Trophoblast cell (in vitro differentiated cells and primary cell): ENCODE data around the gene MAML2.

Experiments used
- DNase-seq, 2 donors: peaks; one replicate each; pipeline ENCODE4 v3.0.0-alpha.2; 2016
- H2AFZ ChIP-seq: 2 replicates; pipeline ENCODE4 v1.6.1; 2013; ENCODE audit warnings: low read length, moderate library complexity, mild to moderate bottlenecking; ENCODE audit not compliant: insufficient read depth, poor library complexity
- H2AK5ac ChIP-seq: 2 replicates; pipeline ENCODE4 v1.6.1; 2013; ENCODE audit warnings: mild to moderate bottlenecking, low read length
- H2BK120ac ChIP-seq: 2 replicates; pipeline ENCODE4 v1.6.1; 2013; ENCODE audit warnings: low read length, mild to moderate bottlenecking, moderate library complexity; ENCODE audit not compliant: insufficient read depth, poor library complexity
- H2BK12ac ChIP-seq: 2 replicates; pipeline ENCODE4 v1.6.1; 2013; ENCODE audit warnings: mild to moderate bottlenecking, low read length, moderate library complexity
- H2BK5ac ChIP-seq: 2 replicates; pipeline ENCODE4 v1.6.1; 2013; ENCODE audit warnings: low read length, low read depth, moderate library complexity, mild to moderate bottlenecking; ENCODE audit not compliant: poor library complexity
- H3K14ac ChIP-seq: 2 replicates; pipeline ENCODE4 v1.6.1; 2013; ENCODE audit warnings: mild to moderate bottlenecking, low read length
- H3K18ac ChIP-seq: 2 replicates; pipeline ENCODE4 v1.6.1; 2013; ENCODE audit warnings: mild to moderate bottlenecking, low read length
- H3K23ac ChIP-seq: 2 replicates; pipeline ENCODE4 v1.6.1; 2013; ENCODE audit warnings: low read length
- H3K27ac ChIP-seq: 2 replicates; pipeline ENCODE4 v1.5.1; 2013; ENCODE audit warnings: low read depth, mild to moderate bottlenecking, inconsistent platforms, low read length, moderate library complexity
- H3K27me3 ChIP-seq: 2 replicates; pipeline ENCODE4 v1.6.1; 2013; ENCODE audit warnings: inconsistent platforms, mild to moderate bottlenecking, low read length, moderate library complexity; ENCODE audit not compliant: insufficient read depth
- H3K36me3 ChIP-seq, 2 experiments: 1 replicate in 1 of 2; 2 replicates in 1 of 2; pipeline ENCODE4 v1.6.1; 2013; ENCODE audit warnings: low read length in 2 of 2, mild to moderate bottlenecking in 2 of 2, moderate library complexity in 1 of 2; ENCODE audit not compliant: insufficient read depth in 2 of 2, control insufficient read depth in 1 of 2
- H3K4ac ChIP-seq: 2 replicates; pipeline ENCODE4 v1.6.1; 2013; ENCODE audit warnings: low read depth, mild to moderate bottlenecking, low read length, moderate library complexity
- H3K4me1 ChIP-seq, 2 experiments: 1 replicate in 1 of 2; 2 replicates in 1 of 2; pipeline ENCODE4 v1.6.1; 2013; ENCODE audit warnings: low read length in 2 of 2, mild to moderate bottlenecking in 2 of 2, moderate library complexity in 1 of 2; ENCODE audit not compliant: insufficient read depth in 2 of 2, control insufficient read depth in 1 of 2
- H3K4me2 ChIP-seq: 2 replicates; pipeline ENCODE4 v1.6.1; 2013; ENCODE audit warnings: inconsistent platforms, mild to moderate bottlenecking, low read length, moderate library complexity
- H3K4me3 ChIP-seq: 2 replicates; pipeline ENCODE4 v1.5.1; 2013; ENCODE audit warnings: mild to moderate bottlenecking, low read depth, low read length, inconsistent platforms
- H3K79me1 ChIP-seq: one replicate; pipeline ENCODE4 v1.6.1; 2013; ENCODE audit warnings: low read length
- H3K79me2 ChIP-seq: 2 replicates; pipeline ENCODE4 v1.6.1; 2013; ENCODE audit warnings: low read length, mild to moderate bottlenecking; ENCODE audit not compliant: control insufficient read depth, insufficient read depth, poor library complexity
- H3K9ac ChIP-seq: 2 replicates; pipeline ENCODE4 v1.6.1; 2013; ENCODE audit warnings: mild to moderate bottlenecking, low read length
- H3K9me3 ChIP-seq: 2 replicates; pipeline ENCODE4 v1.6.1; 2013; ENCODE audit warnings: low read depth, mild to moderate bottlenecking, control low read depth, inconsistent platforms, low read length; ENCODE audit not compliant: insufficient read depth
- H4K12ac ChIP-seq: 2 replicates; pipeline ENCODE4 v1.6.1; 2013; ENCODE audit warnings: low read depth, mild to moderate bottlenecking, low read length, moderate library complexity
- H4K8ac ChIP-seq: 2 replicates; pipeline ENCODE4 v1.6.1; 2013; ENCODE audit warnings: low read depth, mild to moderate bottlenecking, low read length, moderate library complexity
- H4K91ac ChIP-seq: one replicate; pipeline ENCODE4 v1.6.1; 2013; ENCODE audit warnings: low read depth, mild to moderate bottlenecking, low read length, moderate library complexity
- WGBS: extraction: QIAGEN DNeasy Blood & Tissue Kit; methylation state at CpG from one replicate; pipeline ENCODE4 v1.1.7; 2013; ENCODE audit warnings: missing lambda C conversion rate; ENCODE audit not compliant: insufficient read length, insufficient coverage; ENCODE audit errors: extremely low coverage; 5-methylcytosine and 5-hydroxymethylcytosine counted together

MAML2 gene

GRCh38 chr11:96260532-96260931 lies 82.5 kb downstream of the MAML2 start:
- Histone ChIP-seq H3K79me2 (peaks cover 2% of the 10 kb centered on the region), H2AFZ (no peak overlapping the region), H3K27me3 (no peaks in the 10 kb centered on the region), H3K79me1 (peaks cover 32% of the 10 kb centered on the region), H3K36me3 (no peaks in the 10 kb centered on the region), H3K27ac (peak overlapping the region; percentile 90), H4K12ac (no peak overlapping the region), H4K8ac (no peak overlapping the region), H3K9ac (no peak overlapping the region), H3K4me1 (peaks cover 21 to 31% of the 10 kb centered on the region in 2 experiments), H2BK12ac (no peak overlapping the region), H2AK5ac (no peak overlapping the region), H3K4ac (no peak overlapping the region), H2BK120ac (peak overlapping the region; percentile 55), H3K4me3 (no peak overlapping the region), H3K14ac (no peak overlapping the region), H3K18ac (no peak overlapping the region), H3K23ac (no peak overlapping the region), H2BK5ac (peak overlapping the region; percentile 70), H3K4me2 (no peak overlapping the region), H4K91ac (peak overlapping the region; percentile 82), H3K9me3 (no peaks in the 10 kb centered on the region)
- no CpG with 5 or more reads among the region's 2 CpGs for WGBS
- no peak for DNase-seq

- Histone ChIP-seq H3K36me3 (no peaks in the 10 kb centered on the region), H3K4me2 (peak overlapping the region; percentile 7), H3K23ac (no peak overlapping the region), H3K27ac (peak overlapping the region; percentile 90), H3K27me3 (no peaks in the 10 kb centered on the region), H3K9ac (no peak overlapping the region), H2BK12ac (peak overlapping the region; percentile 89), H3K79me1 (peaks cover 29% of the 10 kb centered on the region), H2AK5ac (no peak overlapping the region), H3K4me1 (peaks cover 18 to 31% of the 10 kb centered on the region in 2 experiments), H2AFZ (no peak overlapping the region), H2BK120ac (peak overlapping the region; percentile 55), H3K14ac (peak overlapping the region; percentile 69), H3K79me2 (peaks cover 2% of the 10 kb centered on the region), H3K18ac (peak overlapping the region; percentile 71), H4K91ac (peak overlapping the region; percentile 82), H3K9me3 (no peaks in the 10 kb centered on the region), H4K12ac (no peak overlapping the region), H2BK5ac (peak overlapping the region; percentile 70), H4K8ac (no peak overlapping the region), H3K4me3 (no peak overlapping the region), H3K4ac (peak overlapping the region; percentile 44)
- WGBS = no CpG with 5 or more reads among the region's 3 CpGs
- peak in 1 of 2 donors; percentile 41 for DNase-seq
Measured at GRCh38 chr11:96260067-96260511, 82.9 kb downstream of the MAML2 start.

- Histone ChIP-seq H3K4ac (no peak overlapping the region), H3K79me2 (peaks cover 5% of the 10 kb centered on the region), H3K27ac (peak overlapping the region; percentile 91), H3K36me3 (no peaks in the 10 kb centered on the region), H4K91ac (peak overlapping the region; percentile 42), H2BK5ac (peak overlapping the region; percentile 69), H3K79me1 (peaks cover 27% of the 10 kb centered on the region), H4K12ac (no peak overlapping the region), H3K4me2 (no peak overlapping the region), H3K27me3 (no peaks in the 10 kb centered on the region), H2AFZ (no peak overlapping the region), H2BK120ac (no peak overlapping the region), H3K14ac (no peak overlapping the region), H3K9ac (no peak overlapping the region), H3K4me1 (peaks cover 21 to 32% of the 10 kb centered on the region in 2 experiments), H4K8ac (no peak overlapping the region), H3K9me3 (no peaks in the 10 kb centered on the region), H3K18ac (no peak overlapping the region), H3K4me3 (no peak overlapping the region), H2AK5ac (no peak overlapping the region), H3K23ac (no peak overlapping the region), H2BK12ac (no peak overlapping the region)
- peak; percentile 67 to 91 for DNase-seq
- no CpG with 5 or more reads among the region's 4 CpGs for WGBS
Measured at GRCh38 chr11:96259134-96259830, 83.7 kb downstream of the MAML2 start.

- Histone ChIP-seq H3K27me3 (no peaks in the 10 kb centered on the region), H2BK5ac (peak overlapping the region; percentile 61), H3K14ac (peak overlapping the region; percentile 18)
Measured at GRCh38 chr11:96257972-96258934, 84.7 kb downstream of the MAML2 start.

More at GRCh38 chr11:96257972-96258934, 84.7 kb downstream of the MAML2 start:
- no peak overlapping the region for H3K18ac ChIP-seq
- H3K79me2 ChIP-seq = peaks cover 5% of the 10 kb centered on the region
- H3K9ac ChIP-seq = no peak overlapping the region
- no CpG with 5 or more reads among the region's 4 CpGs for WGBS
- peak overlapping the region; percentile 46 for H2BK120ac ChIP-seq
- H3K4me3 ChIP-seq = no peak overlapping the region
- H3K27ac ChIP-seq = peak overlapping the region; percentile 8
- H4K91ac ChIP-seq = peak overlapping the region; percentile 10
- H2AK5ac ChIP-seq = peak overlapping the region; percentile 64
- peaks cover 20% of the 10 kb centered on the region for H3K79me1 ChIP-seq
- no peak for DNase-seq
- peak overlapping the region; percentile 75 for H3K4ac ChIP-seq
- H2AFZ ChIP-seq = no peak overlapping the region
- H3K4me1 ChIP-seq = peaks cover 17 to 26% of the 10 kb centered on the region in 2 experiments
- H3K36me3 ChIP-seq = no peaks in the 10 kb centered on the region
- no peak overlapping the region for H3K23ac ChIP-seq
- peak overlapping the region; percentile 54 for H2BK12ac ChIP-seq
- no peaks in the 10 kb centered on the region for H3K9me3 ChIP-seq
- H3K4me2 ChIP-seq = no peak overlapping the region
- no peak overlapping the region for H4K12ac ChIP-seq
- H4K8ac ChIP-seq = peak overlapping the region; percentile 29
